T-helper 2 cell treated with Interferon-gamma antibody and Interleukin-4, amounts not matched to agents 5 μg/mL and 100 μg/mL, for 36 hours (primary cell): ENCODE measurements around the gene TMEM140.

Experiments
- DNase-seq: peaks from one replicate; pipeline ENCODE4 v3.0.0; 2021; ENCODE audit warnings: low spot score
- H3K27ac Mint-ChIP-seq: one replicate; pipeline ENCODE4 v1.8.0; 2021; ENCODE audit warnings: mild to moderate bottlenecking, mixed read lengths
- H3K27me3 Mint-ChIP-seq: one replicate; pipeline ENCODE4 v1.8.0; 2021; ENCODE audit warnings: low read depth, mixed read lengths
- H3K36me3 Mint-ChIP-seq: one replicate; pipeline ENCODE4 v1.8.0; 2021; ENCODE audit warnings: low read depth, mixed read lengths
- H3K4me1 Mint-ChIP-seq: one replicate; pipeline ENCODE4 v1.8.0; 2021; ENCODE audit warnings: low read depth, mixed read lengths
- H3K4me3 Mint-ChIP-seq: one replicate; pipeline ENCODE4 v1.8.0; 2022; ENCODE audit warnings: mild to moderate bottlenecking, moderate library complexity, mixed read lengths
- H3K9me3 Mint-ChIP-seq: one replicate; pipeline ENCODE4 v1.8.0; 2021; ENCODE audit warnings: mixed read lengths

TMEM140 gene

DNA sequence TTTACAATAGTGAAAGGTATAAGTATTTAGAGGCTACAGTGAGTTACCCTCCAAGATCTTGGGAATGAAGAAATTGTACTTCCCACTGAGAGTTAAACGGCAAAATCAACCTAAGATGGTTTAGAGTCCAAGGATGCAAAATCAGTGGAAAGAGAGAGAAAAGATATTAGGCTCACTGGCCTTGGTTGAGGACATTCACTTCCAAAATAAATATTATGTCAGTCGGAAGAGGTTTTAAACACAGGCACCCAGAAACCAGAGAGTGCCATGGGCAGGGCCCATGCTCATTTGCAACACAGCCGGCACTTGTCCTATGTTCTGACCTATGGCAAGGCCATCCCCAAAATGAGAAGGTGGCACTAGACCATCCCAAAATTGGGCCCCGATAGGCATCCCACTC, 67.3 kb downstream of the TMEM140 start:
- H3K4me1 Mint-ChIP-seq: peaks cover 10% of the 10 kb centered on the region

DNA sequence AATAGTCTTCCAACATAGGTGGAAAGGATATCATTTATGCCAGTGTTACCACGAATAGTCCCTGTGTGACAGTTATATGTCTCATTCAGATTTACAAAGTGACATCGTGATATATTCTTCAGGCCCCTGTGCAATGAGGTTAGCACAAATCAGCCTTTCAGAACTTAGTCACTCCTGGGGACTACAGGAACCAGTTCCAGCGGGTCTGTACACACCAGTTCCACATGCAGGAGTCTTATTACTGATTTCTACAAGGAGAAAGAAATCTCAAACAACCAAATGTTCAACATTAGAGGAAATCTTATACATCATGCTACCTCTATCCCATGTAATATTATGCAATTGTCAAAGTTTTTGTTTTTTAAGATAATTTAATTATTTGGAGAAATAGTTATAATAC, 67.8 kb downstream of the TMEM140 start:
- peaks cover 13% of the 10 kb centered on the region for H3K27me3 Mint-ChIP-seq
- peaks cover 5% of the 10 kb centered on the region for H3K4me1 Mint-ChIP-seq
- DNase-seq: no peak
- H3K9me3 Mint-ChIP-seq: no peaks in the 10 kb centered on the region
- H3K36me3 Mint-ChIP-seq: peaks cover 2% of the 10 kb centered on the region
- H3K4me3 Mint-ChIP-seq: no peak overlapping the region
- H3K27ac Mint-ChIP-seq: no peak overlapping the region

More for the DNA sequence above, 67.3 kb downstream of the TMEM140 start:
- Mint-ChIP-seq H3K9me3 (no peaks in the 10 kb centered on the region), H3K27me3 (peaks cover 11% of the 10 kb centered on the region), H3K4me3 (no peak overlapping the region), H3K27ac (no peak overlapping the region), H3K36me3 (no peaks in the 10 kb centered on the region)
- DNase-seq: no peak
